Right atrium auricular region (tissue), 2 donors: Measurements from ENCODE around the gene FDX1. TPM values are rescaled to one million over a fixed set of nuclear protein-coding genes. Genes with fewer than 3 reads are reported as not detected.
A peak's percentile ranks its signal among the peaks of the same experiment; 100 is the strongest.

ENCODE experiments used
- DNase-seq: peaks from one replicate; pipeline ENCODE4 v3.0.0-alpha.2; 2019; ENCODE audit warnings: low spot score
- H3K27ac ChIP-seq, 2 donors: fragments of 200-600 bp; sonication (generic); 1 replicate in 1 of 2; 2 replicates in 1 of 2; pipeline ENCODE4 v1.5.1; 2016 to 2019
- H3K27me3 ChIP-seq, 2 donors: fragments of 200-600 bp; sonication (generic); one replicate each; pipeline versions ENCODE4 v1.5.1 to v1.6.0; 2017 to 2019
- H3K36me3 ChIP-seq: fragments of 200-600 bp; sonication (generic); one replicate; pipeline ENCODE4 v1.5.1; 2016
- H3K4me1 ChIP-seq, 2 donors: fragments of 200-600 bp; sonication (generic); one replicate each; pipeline versions ENCODE4 v1.5.1 to v1.6.0; 2017 to 2019
- H3K4me3 ChIP-seq, 2 donors: fragments of 200-600 bp; sonication (generic); 1 replicate in 1 of 2; 2 replicates in 1 of 2; pipeline ENCODE4 v1.5.1; 2017 to 2019; ENCODE audit warnings: mild to moderate bottlenecking in 1 of 2, moderate library complexity in 1 of 2
- H3K9me3 ChIP-seq, 2 donors: fragments of 200-600 bp; sonication (generic); one replicate each; pipeline ENCODE4 v1.5.1; 2019
- CTCF ChIP-seq, 2 donors: fragments of 200-600 bp; sonication (generic); IDR thresholded peaks; one replicate each; pipeline ENCODE4 v1.5.1; 2019; ENCODE audit warnings: antibody characterized with exemption in 2 of 2
- total RNA-seq, 2 donors: library from RNA; depleted of rRNA; stranded (reverse); fragments of >200 nt; gene quantifications; one replicate each; pipeline ENCODE4 v1.1.0, GENCODE V29; 2016

Gene FDX1
- total RNA-seq, 2 donors from 2014 or later, result 12.1 to 27.5 TPM

- DNase-seq, result no peak
- H3K27me3 ChIP-seq, result no peaks in the 10 kb centered on the region
- no peaks in the 10 kb centered on the region for H3K9me3 ChIP-seq
- no peak overlapping the region for H3K4me3 ChIP-seq
- H3K36me3 ChIP-seq, result peaks cover 10% of the 10 kb centered on the region
- no peak overlapping the region for H3K27ac ChIP-seq
- H3K4me1 ChIP-seq, result no peaks in the 10 kb centered on the region
- TF ChIP-seq CTCF (IDR thresholded peaks at IDR 0.05), result no peak
These were observed 24.9 kb downstream of the FDX1 start for GRCh38 chr11:110454609-110455008.

GRCh38 chr11:110455718-110456117 lies 26.0 kb downstream of the FDX1 start:
- no peak overlapping the region for H3K4me3 ChIP-seq
- no peaks in the 10 kb centered on the region for H3K9me3 ChIP-seq
- H3K4me1 ChIP-seq, result no peaks in the 10 kb centered on the region
- no peaks in the 10 kb centered on the region for H3K27me3 ChIP-seq
- DNase-seq, result no peak
- H3K36me3 ChIP-seq, result peaks cover 17% of the 10 kb centered on the region
- TF ChIP-seq CTCF (IDR thresholded peaks at IDR 0.05), result no peak
- H3K27ac ChIP-seq, result no peak overlapping the region

- Histone ChIP-seq H3K27ac (no peak overlapping the region), H3K36me3 (peaks cover 24% of the 10 kb centered on the region), H3K27me3 (no peaks in the 10 kb centered on the region), H3K4me3 (no peak overlapping the region), H3K9me3 (no peaks in the 10 kb centered on the region), H3K4me1 (no peaks in the 10 kb centered on the region)
- no peak for DNase-seq
- peak in 1 of 2 donors; percentile 60 for TF ChIP-seq CTCF (IDR thresholded peaks at IDR 0.05)
These were observed 33.4 kb downstream of the FDX1 start for GRCh38 chr11:110463153-110463552.

- Histone ChIP-seq H3K9me3 (no peaks in the 10 kb centered on the region), H3K4me3 (no peak overlapping the region), H3K27me3 (no peaks in the 10 kb centered on the region), H3K36me3 (peaks cover 8% of the 10 kb centered on the region), H3K4me1 (no peaks in the 10 kb centered on the region), H3K27ac (no peak overlapping the region)
- no peak for TF ChIP-seq CTCF (IDR thresholded peaks at IDR 0.05)
- no peak for DNase-seq
These were observed 35.5 kb downstream of the FDX1 start for GRCh38 chr11:110465231-110465630.

- Histone ChIP-seq H3K36me3 (peaks cover 7% of the 10 kb centered on the region), H3K9me3 (no peaks in the 10 kb centered on the region), H3K4me1 (no peaks in the 10 kb centered on the region), H3K27me3 (no peaks in the 10 kb centered on the region), H3K27ac (no peak overlapping the region), H3K4me3 (no peak overlapping the region)
- TF ChIP-seq CTCF (IDR thresholded peaks at IDR 0.05), result no peak
- DNase-seq, result no peak
These were observed 37.8 kb downstream of the FDX1 start for GRCh38 chr11:110467556-110467955.

GRCh38 chr11:110468121-110468520 lies 38.4 kb downstream of the FDX1 start:
- Histone ChIP-seq H3K9me3 (no peaks in the 10 kb centered on the region), H3K4me1 (no peaks in the 10 kb centered on the region), H3K36me3 (peaks cover 4% of the 10 kb centered on the region), H3K27ac (no peak overlapping the region), H3K4me3 (no peak overlapping the region), H3K27me3 (no peaks in the 10 kb centered on the region)
- DNase-seq, result no peak
- TF ChIP-seq CTCF (IDR thresholded peaks at IDR 0.05), result no peak
